Fibroblast of lung (primary cell): ENCODE measurements around the gene GOLGA1.

Source experiments
- EZH2 ChIP-seq: IDR thresholded peaks from 2 replicates; pipeline ENCODE4 v1.5.1; 2012; ENCODE audit warnings: low read length, control low read depth, mild to moderate bottlenecking; ENCODE audit errors: missing control alignments
- TF ChIP-seq, protein P1 (sequence below), 2 donors: IDR thresholded peaks in 1 of 2; conservative IDR thresholded peaks in 1 of 2; 1 replicate in 1 of 2; 2 replicates in 1 of 2; pipeline ENCODE4 v1.5.1; 2011 to 2012; ENCODE audit warnings: low read length in 2 of 2, control low read depth in 1 of 2, inconsistent platforms in 1 of 2, low read depth in 1 of 2, mild to moderate bottlenecking in 1 of 2

DNA sequence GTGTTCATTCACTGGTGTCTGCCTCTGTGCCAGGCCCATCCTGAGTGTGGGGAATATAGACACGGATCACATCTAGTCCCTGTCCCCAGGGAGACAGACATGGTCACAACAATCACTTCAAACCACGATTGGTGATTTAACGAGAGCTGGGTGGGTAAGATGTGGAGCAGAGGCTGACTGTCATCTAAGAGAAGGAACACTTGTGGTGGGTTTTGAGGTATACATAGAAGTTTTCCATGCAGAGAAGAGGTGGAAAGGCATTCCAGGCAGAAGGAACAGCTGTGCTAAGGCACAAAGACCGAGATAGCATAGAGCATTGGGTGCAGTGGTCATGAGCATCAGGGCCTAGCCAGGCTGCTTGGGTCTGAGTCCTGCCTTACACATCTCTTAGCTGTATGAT is 110.3 kb downstream of the GOLGA1 start:
- no peak for TF ChIP-seq EZH2
- TF ChIP-seq, protein P1, sequence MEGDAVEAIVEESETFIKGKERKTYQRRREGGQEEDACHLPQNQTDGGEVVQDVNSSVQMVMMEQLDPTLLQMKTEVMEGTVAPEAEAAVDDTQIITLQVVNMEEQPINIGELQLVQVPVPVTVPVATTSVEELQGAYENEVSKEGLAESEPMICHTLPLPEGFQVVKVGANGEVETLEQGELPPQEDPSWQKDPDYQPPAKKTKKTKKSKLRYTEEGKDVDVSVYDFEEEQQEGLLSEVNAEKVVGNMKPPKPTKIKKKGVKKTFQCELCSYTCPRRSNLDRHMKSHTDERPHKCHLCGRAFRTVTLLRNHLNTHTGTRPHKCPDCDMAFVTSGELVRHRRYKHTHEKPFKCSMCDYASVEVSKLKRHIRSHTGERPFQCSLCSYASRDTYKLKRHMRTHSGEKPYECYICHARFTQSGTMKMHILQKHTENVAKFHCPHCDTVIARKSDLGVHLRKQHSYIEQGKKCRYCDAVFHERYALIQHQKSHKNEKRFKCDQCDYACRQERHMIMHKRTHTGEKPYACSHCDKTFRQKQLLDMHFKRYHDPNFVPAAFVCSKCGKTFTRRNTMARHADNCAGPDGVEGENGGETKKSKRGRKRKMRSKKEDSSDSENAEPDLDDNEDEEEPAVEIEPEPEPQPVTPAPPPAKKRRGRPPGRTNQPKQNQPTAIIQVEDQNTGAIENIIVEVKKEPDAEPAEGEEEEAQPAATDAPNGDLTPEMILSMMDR (conservative IDR thresholded peaks at IDR 0.05 in 1 of 2, IDR thresholded peaks at IDR 0.05 in 1 of 2; ENCODE audit: low read depth in 1 of 2, low read length in 2 of 2): no peak
